PC-9 (cell line): ENCODE data around the gene CNPY2. TPM values are rescaled to one million over a fixed set of nuclear protein-coding genes. Genes with fewer than 3 reads are reported as not detected.

Experiments
- BruUV-seq: library from RNA; stranded (reverse); fragments of 400-500 nt; replicated peaks from 2 replicates; lab custom pipeline; 2021; lab: Mats Ljungman, UMichigan
- CTCF ChIA-PET: fragments of 300-600 bp; sonication (Branson Sonifier 250); formaldehyde crosslinking; loops from one replicate; lab custom pipeline; 2022; ENCODE audit warnings: antibody characterized with exemption; lab: Charles Lee
- POLR2A ChIA-PET: fragments of 300-600 bp; sonication (Branson Sonifier 250); formaldehyde crosslinking; loops from one replicate; lab custom pipeline; 2022; ENCODE audit warnings: antibody characterized with exemption; ENCODE audit not compliant: unreplicated experiment; lab: Charles Lee
- DNase-seq, 2 experiments: peaks; one replicate each; pipeline versions ENCODE4 v3.0.0 to v3.0.0-alpha.2; 2015 to 2022; ENCODE audit warnings: mixed read lengths in 1 of 2
- H2AFZ ChIP-seq: fragments of 200-600 bp; sonication (generic); 2 replicates; pipeline ENCODE4 v1.8.1; 2017; ENCODE audit warnings: antibody characterized with exemption
- H3F3A ChIP-seq: fragments of 200-600 bp; sonication (generic); 2 replicates; pipeline ENCODE4 v1.8.1; 2017; ENCODE audit warnings: antibody characterized with exemption, mild to moderate bottlenecking, low read depth; ENCODE audit not compliant: insufficient read depth
- H3K27ac ChIP-seq: fragments of 200-600 bp; sonication (generic); 2 replicates; pipeline ENCODE4 v1.6.1; 2016; ENCODE audit warnings: mixed run types
- H3K27me3 ChIP-seq: fragments of 200-600 bp; sonication (generic); 2 replicates; pipeline ENCODE4 v1.6.1; 2016; ENCODE audit warnings: low read depth, mixed run types; ENCODE audit not compliant: insufficient read depth
- H3K36me3 ChIP-seq: fragments of 200-600 bp; sonication (generic); 2 replicates; pipeline ENCODE4 v1.6.1; 2016; ENCODE audit warnings: low read depth, mixed run types
- H3K4me1 ChIP-seq: fragments of 200-600 bp; sonication (generic); replicated peaks from 2 replicates; pipeline ENCODE4 v1.6.1; 2016; ENCODE audit warnings: mixed run types; ENCODE audit not compliant: insufficient read depth
- H3K4me2 ChIP-seq: fragments of 200-600 bp; sonication (generic); 2 replicates; pipeline ENCODE4 v1.6.1; 2017; ENCODE audit warnings: mixed run types
- H3K4me3 ChIP-seq: fragments of 200-600 bp; sonication (generic); 2 replicates; pipeline ENCODE4 v1.6.1; 2016; ENCODE audit warnings: mixed run types
- H3K79me2 ChIP-seq: fragments of 200-600 bp; sonication (generic); 2 replicates; pipeline ENCODE4 v1.6.1; 2017; ENCODE audit warnings: low read depth, mixed run types
- H3K9me2 ChIP-seq: fragments of 200-600 bp; sonication (generic); 2 replicates; pipeline ENCODE4 v1.8.1; 2017; ENCODE audit warnings: mild to moderate bottlenecking; ENCODE audit not compliant: insufficient read depth
- H3K9me3 ChIP-seq: fragments of 200-600 bp; sonication (generic); 2 replicates; pipeline ENCODE4 v1.8.1; 2016; ENCODE audit warnings: low read depth; ENCODE audit not compliant: insufficient read depth
- H4K20me1 ChIP-seq: fragments of 200-600 bp; sonication (generic); 2 replicates; pipeline ENCODE4 v1.8.1; 2017; ENCODE audit not compliant: insufficient read depth
- EZH2 ChIP-seq: fragments of 200-600 bp; sonication (generic); IDR thresholded peaks from 2 replicates; pipeline ENCODE4 v1.8.0; 2017; ENCODE audit warnings: antibody characterized with exemption, low read depth
- intact Hi-C: fragments of 100-400 bp; cut with micrococcal nuclease; formaldehyde crosslinking; loops from one replicate; pipeline ENCODE4 v1.10.0; 2022; ENCODE audit not compliant: unreplicated experiment
- total RNA-seq: library from RNA; stranded (reverse); gene quantifications from 2 replicates; pipeline ENCODE4 v1.2.3, GENCODE V29; 2021
- TF ChIP-seq, protein P1 (sequence below): fragments of 200-600 bp; sonication (generic); conservative IDR thresholded peaks from 2 replicates; pipeline ENCODE4 v1.6.1; 2017; ENCODE audit warnings: mixed run types, antibody characterized with exemption, mild to moderate bottlenecking, moderate library complexity

The CNPY2 gene
- total RNA-seq, 1 experiment from 2014 or later = 82.1 TPM

- no peak overlapping the region for H2AFZ ChIP-seq
- no peak for TF ChIP-seq EZH2
- TF ChIP-seq, protein P1, sequence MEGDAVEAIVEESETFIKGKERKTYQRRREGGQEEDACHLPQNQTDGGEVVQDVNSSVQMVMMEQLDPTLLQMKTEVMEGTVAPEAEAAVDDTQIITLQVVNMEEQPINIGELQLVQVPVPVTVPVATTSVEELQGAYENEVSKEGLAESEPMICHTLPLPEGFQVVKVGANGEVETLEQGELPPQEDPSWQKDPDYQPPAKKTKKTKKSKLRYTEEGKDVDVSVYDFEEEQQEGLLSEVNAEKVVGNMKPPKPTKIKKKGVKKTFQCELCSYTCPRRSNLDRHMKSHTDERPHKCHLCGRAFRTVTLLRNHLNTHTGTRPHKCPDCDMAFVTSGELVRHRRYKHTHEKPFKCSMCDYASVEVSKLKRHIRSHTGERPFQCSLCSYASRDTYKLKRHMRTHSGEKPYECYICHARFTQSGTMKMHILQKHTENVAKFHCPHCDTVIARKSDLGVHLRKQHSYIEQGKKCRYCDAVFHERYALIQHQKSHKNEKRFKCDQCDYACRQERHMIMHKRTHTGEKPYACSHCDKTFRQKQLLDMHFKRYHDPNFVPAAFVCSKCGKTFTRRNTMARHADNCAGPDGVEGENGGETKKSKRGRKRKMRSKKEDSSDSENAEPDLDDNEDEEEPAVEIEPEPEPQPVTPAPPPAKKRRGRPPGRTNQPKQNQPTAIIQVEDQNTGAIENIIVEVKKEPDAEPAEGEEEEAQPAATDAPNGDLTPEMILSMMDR = no peak
- no TSS peak for BruUV-seq
- intact Hi-C loops = no loop called here
- 0 out of 2 replicates have a peak, but pooled peaks cover under 1% of the 10 kb centered on the region for H3F3A ChIP-seq
- H3K4me1 ChIP-seq = peaks cover 10% of the 10 kb centered on the region
- no peaks in the 10 kb centered on the region for H3K27me3 ChIP-seq
- POLR2A ChIA-PET = interaction anchor here (0.6 kb wide), 1 partner anchor 9 kb away, joined by 4 read pairs; no protein-coding TSS in a partner anchor
- no peaks in the 10 kb centered on the region for H3K9me2 ChIP-seq
- H3K9me3 ChIP-seq = no peaks in the 10 kb centered on the region
- H3K4me3 ChIP-seq = no peak overlapping the region
- CTCF ChIA-PET = interaction anchor here (0.6 kb wide), 1 partner anchor 48 kb away, joined by 3 read pairs; no protein-coding TSS in a partner anchor
- H3K36me3 ChIP-seq = peaks cover 17% of the 10 kb centered on the region; the same call in 1 of the 2 replicates
- no peak overlapping the region for H3K27ac ChIP-seq
- DNase-seq = no peak
- no peaks in the 10 kb centered on the region for H4K20me1 ChIP-seq
- peaks cover 18% of the 10 kb centered on the region for H3K79me2 ChIP-seq
- no peak overlapping the region for H3K4me2 ChIP-seq
Observed at GRCh38 chr12:56311003-56311402, 4.8 kb downstream of the CNPY2 start.

- Histone ChIP-seq H3K36me3 (peaks cover 8% of the 10 kb centered on the region; the same call in 1 of the 2 replicates), H3K27me3 (no peaks in the 10 kb centered on the region), H3K79me2 (no peaks in the 10 kb centered on the region), H3K9me3 (no peaks in the 10 kb centered on the region), H4K20me1 (no peaks in the 10 kb centered on the region), H3K27ac (no peak overlapping the region), H2AFZ (no peak overlapping the region), H3F3A (0 out of 2 replicates have a peak, but pooled peaks cover 3% of the 10 kb centered on the region), H3K4me1 (no peaks in the 10 kb centered on the region), H3K4me3 (no peak overlapping the region), H3K4me2 (no peak overlapping the region), H3K9me2 (no peaks in the 10 kb centered on the region)
- intact Hi-C loops = no loop called here
- CTCF ChIA-PET = interaction anchor here (0.5 kb wide), 1 partner anchor 156 kb away, joined by 4 read pairs; no protein-coding TSS in a partner anchor
- TF ChIP-seq EZH2 = no peak
- TF ChIP-seq, protein P1 = no peak
- BruUV-seq = no TSS peak
- DNase-seq = no peak
- POLR2A ChIA-PET = interaction anchor here (0.7 kb wide), 1 partner anchor 73 kb away, joined by 20 read pairs; no protein-coding TSS in a partner anchor
Observed at GRCh38 chr12:56308714-56309113, 7.1 kb downstream of the CNPY2 start.

DNA sequence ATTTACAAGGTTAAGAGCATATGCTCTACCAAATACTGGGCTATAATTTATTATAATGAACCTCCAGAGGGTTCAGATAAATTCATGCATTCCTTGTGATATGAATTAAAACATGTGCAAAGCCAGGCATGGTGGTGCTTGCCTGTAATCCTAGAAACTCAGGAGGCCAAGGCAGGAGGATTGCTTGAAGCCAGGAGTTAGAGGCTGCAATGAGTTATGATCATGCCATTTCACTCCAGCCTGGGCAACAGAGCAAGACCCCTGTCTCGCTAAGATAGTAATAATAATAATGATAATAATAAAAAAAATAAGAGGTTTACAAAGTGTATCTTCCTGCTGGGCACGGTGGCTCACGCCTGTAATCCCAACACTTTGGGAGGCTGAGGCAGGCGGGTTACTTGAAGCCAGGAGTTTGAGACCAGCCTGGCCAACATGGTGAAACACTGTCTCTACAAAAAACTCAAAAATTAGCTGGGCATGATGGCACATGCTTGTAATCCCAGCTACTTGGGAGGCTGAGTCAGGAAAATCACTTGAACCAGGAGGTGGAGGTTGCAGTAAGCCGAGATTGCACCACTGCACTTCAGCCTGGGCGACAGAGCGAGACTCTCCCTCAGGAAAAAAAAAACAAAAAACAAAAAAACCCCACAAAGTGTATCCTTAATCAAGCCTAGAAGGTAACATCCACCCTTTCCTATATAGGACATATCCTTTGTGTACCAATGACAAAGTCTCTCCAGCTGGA, 8.4 kb downstream of the CNPY2 start:
- peaks cover 8% of the 10 kb centered on the region; the same call in 1 of the 2 replicates for H3K36me3 ChIP-seq

More for the DNA sequence above, 8.4 kb downstream of the CNPY2 start:
- Histone ChIP-seq H3K79me2 (no peaks in the 10 kb centered on the region), H3F3A (peaks cover 11% of the 10 kb centered on the region; the same call in 1 of the 2 replicates), H3K4me1 (no peaks in the 10 kb centered on the region), H3K9me3 (no peaks in the 10 kb centered on the region), H3K9me2 (no peaks in the 10 kb centered on the region), H2AFZ (no peak overlapping the region), H3K27me3 (no peaks in the 10 kb centered on the region), H3K4me2 (no peak overlapping the region), H3K27ac (no peak overlapping the region), H4K20me1 (no peaks in the 10 kb centered on the region), H3K4me3 (no peak overlapping the region)
- POLR2A ChIA-PET = no interaction called here
- TF ChIP-seq, protein P1 = no peak
- no peak for TF ChIP-seq EZH2
- intact Hi-C loops = no loop called here
- no TSS peak for BruUV-seq
- no peak for DNase-seq
- CTCF ChIA-PET = no interaction called here
